AG04450 (cell line): ENCODE data around the gene LSM7. TPM values are rescaled to one million over a fixed set of nuclear protein-coding genes. Genes with fewer than 3 reads are reported as not detected.

ENCODE experiments used
- CTCF ChIA-PET: fragments of 300-600, 350-600 bp; formaldehyde crosslinking; extraction: SDS; loops from one replicate; lab custom pipeline; 2022; ENCODE audit warnings: antibody characterized with exemption, inconsistent platforms; lab: Charles Lee
- POLR2A ChIA-PET: fragments of 350-600 bp; formaldehyde crosslinking; extraction: SDS; loops from one replicate; lab custom pipeline; 2021; ENCODE audit warnings: antibody characterized with exemption, inconsistent platforms; lab: Yijun Ruan, JAX
- DNase-seq: peaks from one replicate; pipeline ENCODE4 v3.0.0-alpha.2; 2011; ENCODE audit warnings: low read depth, low spot score
- H3K27ac ChIP-seq: one replicate; pipeline ENCODE4 v1.5.1; 2012; ENCODE audit warnings: low read depth, low read length, control low read depth
- H3K27me3 ChIP-seq: one replicate; pipeline ENCODE4 v1.6.0; 2012; ENCODE audit warnings: low read length; ENCODE audit not compliant: control insufficient read depth, insufficient read depth
- H3K4me3 ChIP-seq: 2 replicates; pipeline ENCODE4 v1.5.1; 2011; ENCODE audit warnings: mild to moderate bottlenecking, low read depth, low read length, control low read depth
- H3K9me3 ChIP-seq: 2 replicates; pipeline ENCODE4 v1.5.1; 2012; ENCODE audit warnings: low read length; ENCODE audit not compliant: control insufficient read depth, insufficient read depth
- CTCF ChIP-seq: IDR thresholded peaks from 2 replicates; pipeline ENCODE4 v1.5.1; 2011; ENCODE audit warnings: low read depth, low read length, control low read depth, inconsistent platforms
- polyA plus RNA-seq: library from polyadenylated mRNA; depleted of rRNA; stranded (reverse); fragments of >200 nt; gene quantifications from 2 replicates; pipeline ENCODE4 v1.2.3, GENCODE V29; 2011

LSM7 gene
- polyA plus RNA-seq, 1 experiment: 137 TPM

- POLR2A ChIA-PET: interaction anchor here (0.6 kb wide), 1 partner anchor 86 kb away, joined by 4 read pairs; no protein-coding TSS in a partner anchor
- TF ChIP-seq CTCF: no peak
- Histone ChIP-seq H3K27me3 (peaks cover 6% of the 10 kb centered on the region), H3K9me3 (peaks cover 20% of the 10 kb centered on the region), H3K4me3 (no peak overlapping the region), H3K27ac (no peak overlapping the region)
- CTCF ChIA-PET: no interaction called here
- DNase-seq: no peak
These were observed 10.6 kb downstream of the LSM7 start for GRCh38 chr19:2317756-2318155.

GRCh38 chr19:2317300-2317699, 11.1 kb downstream of the LSM7 start:
- H3K27ac ChIP-seq: no peak overlapping the region
- DNase-seq: no peak
- TF ChIP-seq CTCF: no peak
- H3K4me3 ChIP-seq: no peak overlapping the region
- ChIA-PET POLR2A (interaction anchor here (0.6 kb wide), 1 partner anchor 86 kb away, joined by 4 read pairs; no protein-coding TSS in a partner anchor), CTCF (interaction anchor here (3.8 kb wide), 1 partner anchor 162 kb away, joined by 36 read pairs; no protein-coding TSS in a partner anchor)
- peaks cover 21% of the 10 kb centered on the region for H3K9me3 ChIP-seq
- H3K27me3 ChIP-seq: peaks cover 10% of the 10 kb centered on the region

GRCh38 chr19:2315818-2316353, 12.5 kb downstream of the LSM7 start:
- H3K27me3 ChIP-seq: peaks cover 14% of the 10 kb centered on the region
- POLR2A ChIA-PET: interaction anchor here (0.6 kb wide), 1 partner anchor 79 kb away, joined by 4 read pairs; no protein-coding TSS in a partner anchor
- CTCF ChIA-PET: interaction anchor here (0.6 to 3.8 kb wide), 21 partner anchors 12 to 388 kb away, joined by 3 to 36 read pairs (median 5); partner anchors contain the start of genes AP3D1 and PLEKHJ1
- peak; percentile 64 for TF ChIP-seq CTCF
- DNase-seq: no peak
- H3K27ac ChIP-seq: no peak overlapping the region
- H3K9me3 ChIP-seq: peaks cover 21% of the 10 kb centered on the region
- no peak overlapping the region for H3K4me3 ChIP-seq

GRCh38 chr19:2315121-2315817, 13.1 kb downstream of the LSM7 start:
- no peak for TF ChIP-seq CTCF
- POLR2A ChIA-PET: no interaction called here
- Histone ChIP-seq H3K27ac (no peak overlapping the region), H3K27me3 (peaks cover 15% of the 10 kb centered on the region), H3K9me3 (peaks cover 21% of the 10 kb centered on the region), H3K4me3 (no peak overlapping the region)
- no peak for DNase-seq
- CTCF ChIA-PET: interaction anchor here (0.6 to 3.8 kb wide), 17 partner anchors 12 to 388 kb away, joined by 3 to 36 read pairs (median 6); partner anchors contain the start of genes AP3D1 and PLEKHJ1
